Medulla oblongata (tissue), 1 donor: ENCODE data around the gene DUOXA2.
"Not testable (repeated sequence)": the region's sequence is repeated elsewhere in the genome, so short reads cannot be mapped to it uniquely, and the experiment has no call there.

ENCODE experiments used
- DNase-seq: peaks from one replicate; pipeline ENCODE4 v3.0.0-alpha.2; 2015; ENCODE audit errors: extremely low spot score

The DUOXA2 gene

GRCh38 chr15:45095661-45096060 lies 18.5 kb upstream of the DUOXA2 start:
- DNase-seq: no peak

- no peak for DNase-seq
These were observed 16.7 kb upstream of the DUOXA2 start for GRCh38 chr15:45097466-45097865.

GRCh38 chr15:45099549-45100165 lies 14.5 kb upstream of the DUOXA2 start:
- DNase-seq: no peak

- no peak for DNase-seq
These were observed 13.1 kb upstream of the DUOXA2 start for GRCh38 chr15:45100884-45101625.

- DNase-seq: no peak
These were observed 12.4 kb upstream of the DUOXA2 start for GRCh38 chr15:45101749-45102148.

- no peak for DNase-seq
These were observed 11.9 kb upstream of the DUOXA2 start for GRCh38 chr15:45102226-45102625.

GRCh38 chr15:45104170-45104569 lies 10.0 kb upstream of the DUOXA2 start:
- DNase-seq: not testable (repeated sequence)

GRCh38 chr15:45105586-45105985 lies 8.5 kb upstream of the DUOXA2 start:
- DNase-seq: no peak

- DNase-seq: no peak
These were observed 7.9 kb upstream of the DUOXA2 start for GRCh38 chr15:45106002-45106790.

- DNase-seq: no peak
These were observed 6.0 kb upstream of the DUOXA2 start for GRCh38 chr15:45107941-45108630.

- no peak for DNase-seq
These were observed 3.8 kb upstream of the DUOXA2 start for GRCh38 chr15:45110256-45110820.

- DNase-seq: no peak
These were observed 2.6 kb upstream of the DUOXA2 start for GRCh38 chr15:45111390-45112142.

GRCh38 chr15:45112143-45112590 lies 2.0 kb upstream of the DUOXA2 start:
- no peak for DNase-seq

GRCh38 chr15:45112591-45113379 lies 1.3 kb upstream of the DUOXA2 start:
- DNase-seq: no peak

- no peak for DNase-seq
These were observed 641 bp upstream of the DUOXA2 start for GRCh38 chr15:45113380-45113990.

- no peak for DNase-seq
These were observed 592 bp downstream of the DUOXA2 start for GRCh38 chr15:45114751-45115085.

GRCh38 chr15:45115312-45115820 lies 1.2 kb downstream of the DUOXA2 start:
- DNase-seq: no peak

GRCh38 chr15:45116006-45116481 lies 1.9 kb downstream of the DUOXA2 start:
- no peak for DNase-seq
